Activated naive CD4-positive, alpha-beta T cell treated with anti-CD3 and anti-CD28 coated beads, Interleukin-2, amount 50 U/mL, for 72 hours (primary cell): Measurements from ENCODE around the gene DENND11. TPM values are rescaled to one million over a fixed set of nuclear protein-coding genes. Genes with fewer than 3 reads are reported as not detected.

Experiments used
- ATAC-seq, 2 donors: fragments of 150-1000 bp; cut with Tn5 transposase; 2 replicates each; pipeline ENCODE4 v1.10.0; 2021; ENCODE audit warnings: mild to moderate bottlenecking in 2 of 2, moderate library complexity in 2 of 2
- DNase-seq, 2 donors: peaks; one replicate each; pipeline ENCODE4 v3.0.0; 2021 to 2022; ENCODE audit warnings: low spot score in 2 of 2
- H3K27ac Mint-ChIP-seq, 2 donors: one replicate each; pipeline ENCODE4 v1.8.0; 2022; ENCODE audit warnings: mild to moderate bottlenecking in 2 of 2, mixed read lengths in 2 of 2
- H3K36me3 Mint-ChIP-seq, 2 donors: one replicate each; pipeline ENCODE4 v1.8.0; 2022; ENCODE audit warnings: mixed read lengths in 2 of 2
- H3K9me3 Mint-ChIP-seq, 2 donors: one replicate each; pipeline ENCODE4 v1.8.0; 2022; ENCODE audit warnings: mixed read lengths in 2 of 2
- total RNA-seq, 2 donors: library from RNA; stranded (reverse); gene quantifications; one replicate each; pipeline ENCODE4 v1.2.3, GENCODE V29; 2022

The DENND11 gene
- 10 to 100 TPM; 21.4 to 40.1 TPM for total RNA-seq

DNA sequence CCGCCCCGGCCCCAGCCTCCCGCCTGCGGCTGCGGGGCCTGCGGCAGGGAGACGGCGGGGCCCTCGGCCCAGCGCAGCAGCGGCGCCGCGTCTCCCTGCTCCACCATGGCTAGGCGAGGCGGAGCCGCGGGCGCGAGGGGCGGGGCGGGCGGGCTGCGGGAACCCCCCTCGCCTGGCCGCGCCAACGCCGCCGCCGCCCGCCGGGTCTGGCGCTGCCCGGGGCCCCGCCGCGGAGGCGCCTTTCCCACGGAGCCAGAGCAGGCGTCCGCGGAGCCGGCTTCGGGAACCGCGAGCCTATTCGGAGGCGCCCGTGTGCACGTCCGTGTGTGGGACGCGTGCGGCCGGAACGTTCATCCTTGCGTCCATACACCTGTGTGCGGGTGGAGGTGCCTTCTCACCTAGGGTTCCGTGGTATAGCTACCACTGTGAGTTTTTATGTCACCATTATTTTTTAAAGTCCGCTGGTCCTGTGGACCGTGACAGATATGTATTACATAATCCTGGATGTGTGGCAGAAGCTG, at the start of gene DENND11:
TSS of gene DENND11 (minus strand) at position 120 of the 521 bp plus-strand sequence. CDS start at position 107, 13 bp downstream.
- DNase-seq (peak; percentile 56 to 65), ATAC-seq (peak; percentile 79 to 81)
- Mint-ChIP-seq H3K9me3 (no peaks in the 10 kb centered on the region), H3K36me3 (no peaks in the 10 kb centered on the region), H3K27ac (peak within 1 kb of the TSS; percentile 65 to 67)

- Mint-ChIP-seq H3K9me3 (peaks cover 14 to 17% of the 10 kb centered on the region in 2 donors), H3K27ac (no peak overlapping the region), H3K36me3 (peaks cover 30 to 62% of the 10 kb centered on the region in 2 donors)
- DNase-seq (no peak), ATAC-seq (no peak)
Observed at GRCh38 chr7:141748396-141748795, 46.4 kb upstream of the DENND11 start.

- DNase-seq (no peak), ATAC-seq (no peak)
- Mint-ChIP-seq H3K36me3 (peaks cover 24 to 47% of the 10 kb centered on the region in 2 donors), H3K9me3 (no peaks in the 10 kb centered on the region), H3K27ac (peak overlapping the region in 1 of 2 donors; percentile 67)
Observed at GRCh38 chr7:141744131-141744530, 42.2 kb upstream of the DENND11 start.

DNA sequence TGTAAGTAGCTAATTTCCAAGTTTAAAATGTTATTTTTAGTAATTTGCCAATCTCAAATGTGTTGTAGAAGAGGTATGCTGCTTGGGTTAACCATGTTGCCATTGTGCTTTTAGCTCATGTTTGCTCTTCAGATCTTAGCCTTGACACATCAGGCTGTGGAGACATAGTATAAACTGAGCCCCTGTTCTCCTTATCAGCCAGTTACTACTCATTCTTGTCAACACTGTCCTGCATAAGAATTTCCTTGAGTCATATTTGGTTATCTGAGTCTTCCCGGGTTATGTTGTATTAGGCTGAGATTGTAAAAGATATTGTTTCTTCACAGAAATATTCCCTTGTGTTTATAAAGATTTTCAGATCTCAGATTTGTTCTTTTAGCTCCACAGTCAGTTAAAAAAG, 40.3 kb upstream of the DENND11 start:
- DNase-seq (no peak), ATAC-seq (no peak)
- H3K27ac Mint-ChIP-seq, result peak overlapping the region in 1 of 2 donors; percentile 78
- peaks cover 39 to 48% of the 10 kb centered on the region in 2 donors for H3K36me3 Mint-ChIP-seq
- no peaks in the 10 kb centered on the region for H3K9me3 Mint-ChIP-seq

DNA sequence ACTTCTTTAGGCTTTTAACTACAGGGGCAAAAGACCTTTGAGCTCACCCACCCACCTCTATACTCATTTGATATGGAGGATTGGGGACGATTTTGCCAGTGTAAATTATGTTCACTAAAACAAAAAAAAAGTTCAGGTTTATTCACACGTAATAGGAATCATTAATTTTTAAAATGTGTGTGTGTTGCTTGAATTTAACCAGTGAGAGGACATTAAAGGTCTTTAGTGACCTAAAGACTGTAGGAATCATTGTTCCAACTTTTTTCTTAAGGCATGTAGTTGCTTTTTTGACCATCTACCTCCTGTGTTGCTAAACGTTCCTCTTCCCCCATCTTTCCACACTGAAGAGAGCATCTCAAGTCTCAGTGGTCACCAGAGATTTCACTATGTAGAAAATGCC, 37.3 kb upstream of the DENND11 start:
- DNase-seq (no peak), ATAC-seq (no peak)
- H3K27ac Mint-ChIP-seq, result peak overlapping the region; percentile 88 to 99
- no peaks in the 10 kb centered on the region for H3K9me3 Mint-ChIP-seq
- peaks cover 39 to 42% of the 10 kb centered on the region in 2 donors for H3K36me3 Mint-ChIP-seq

- Mint-ChIP-seq H3K9me3 (no peaks in the 10 kb centered on the region), H3K27ac (peak overlapping the region; percentile 99 to 100), H3K36me3 (peaks cover 36 to 39% of the 10 kb centered on the region in 2 donors)
- ATAC-seq (no peak), DNase-seq (no peak)
Observed at GRCh38 chr7:141738592-141739013, 36.6 kb upstream of the DENND11 start.

GRCh38 chr7:141737836-141738591, 36.0 kb upstream of the DENND11 start, which contains the start of gene SSBP1:
Gene SSBP1 (plus strand): TSS chr7:141738358. CDS start chr7:141739167, 809 bp downstream.
- ATAC-seq (peak; percentile 88 to 91), DNase-seq (peak; percentile 87 to 92)
- H3K27ac Mint-ChIP-seq, result peak within 1 kb of the TSS; percentile 99 to 100
- no peaks in the 10 kb centered on the region for H3K9me3 Mint-ChIP-seq
- H3K36me3 Mint-ChIP-seq, result peaks cover 30 to 39% of the 10 kb centered on the region in 2 donors

DNA sequence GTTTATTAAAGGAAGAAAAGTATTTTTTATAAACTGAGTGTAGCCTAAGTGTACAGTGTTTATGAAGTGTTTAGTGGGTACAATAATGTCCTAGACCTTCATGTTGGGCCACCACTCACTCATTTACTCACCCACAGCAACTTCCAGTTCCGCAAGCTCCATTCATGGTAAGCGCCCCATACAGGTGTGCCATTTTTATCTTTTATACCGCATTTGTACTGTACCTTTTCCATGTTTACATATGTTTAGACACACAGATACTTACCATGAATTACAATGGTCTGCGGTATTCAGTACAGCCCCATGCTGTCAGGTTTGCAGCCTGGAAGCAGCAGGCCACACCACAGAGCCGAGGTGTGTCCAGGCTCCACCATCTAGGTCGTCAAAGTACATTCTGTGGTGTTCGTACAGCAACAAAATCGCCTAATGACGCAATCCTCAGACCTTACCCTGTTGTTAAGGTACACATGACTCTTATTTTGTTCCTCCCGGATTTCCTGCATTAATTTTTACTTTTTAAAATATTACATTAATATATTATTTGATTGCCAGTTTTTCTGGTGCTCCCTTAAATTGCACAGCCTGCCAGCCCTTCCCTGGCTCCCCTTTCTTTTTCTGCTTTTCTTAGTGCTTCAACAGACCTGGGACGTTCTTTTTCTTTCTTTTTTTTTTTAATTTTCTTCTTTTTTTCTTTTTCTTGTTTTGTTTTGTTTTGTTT, 35.3 kb upstream of the DENND11 start:
- ATAC-seq (no peak), DNase-seq (peak in 1 of 2 donors; percentile 11)
- H3K27ac Mint-ChIP-seq, result peak overlapping the region; percentile 99 to 100
- peaks cover 25 to 33% of the 10 kb centered on the region in 2 donors for H3K36me3 Mint-ChIP-seq
- H3K9me3 Mint-ChIP-seq, result no peaks in the 10 kb centered on the region

DNA sequence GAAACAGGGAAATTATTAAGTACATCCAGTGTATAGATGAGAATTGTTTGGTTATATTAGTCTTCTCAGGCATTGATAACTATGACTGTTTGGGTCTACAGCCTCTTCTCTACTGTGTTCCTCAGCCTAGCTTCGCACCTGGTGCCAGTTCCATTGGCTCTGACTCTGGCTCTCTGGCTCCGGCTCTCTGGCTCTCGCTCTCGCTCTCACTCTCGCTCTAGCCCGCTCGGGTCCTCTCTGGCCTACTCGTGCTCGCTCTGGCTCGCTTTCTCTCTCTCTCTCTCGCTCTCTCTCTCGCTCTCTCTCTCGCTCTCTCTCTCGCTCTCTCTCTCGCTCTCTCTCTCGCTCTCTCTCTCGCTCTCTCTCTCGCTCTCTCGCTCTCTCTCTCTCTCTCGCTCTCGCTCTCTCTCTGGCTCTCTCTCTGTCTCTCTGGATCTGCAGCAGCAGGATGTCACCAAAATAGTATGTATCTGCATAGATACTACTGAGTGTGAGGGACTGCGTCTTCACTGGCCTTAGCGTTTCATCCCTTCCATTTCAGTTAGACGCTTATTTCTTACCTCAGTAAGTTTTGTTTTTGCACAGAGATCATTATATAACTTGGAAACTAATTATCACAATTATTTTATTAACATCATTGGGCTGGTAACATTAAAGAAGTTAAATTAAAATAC, 29.6 kb upstream of the DENND11 start:
- Mint-ChIP-seq H3K36me3 (no peaks in the 10 kb centered on the region), H3K9me3 (no peaks in the 10 kb centered on the region), H3K27ac (no peak overlapping the region)
- DNase-seq, result no peak
- ATAC-seq, result no peak

DNA sequence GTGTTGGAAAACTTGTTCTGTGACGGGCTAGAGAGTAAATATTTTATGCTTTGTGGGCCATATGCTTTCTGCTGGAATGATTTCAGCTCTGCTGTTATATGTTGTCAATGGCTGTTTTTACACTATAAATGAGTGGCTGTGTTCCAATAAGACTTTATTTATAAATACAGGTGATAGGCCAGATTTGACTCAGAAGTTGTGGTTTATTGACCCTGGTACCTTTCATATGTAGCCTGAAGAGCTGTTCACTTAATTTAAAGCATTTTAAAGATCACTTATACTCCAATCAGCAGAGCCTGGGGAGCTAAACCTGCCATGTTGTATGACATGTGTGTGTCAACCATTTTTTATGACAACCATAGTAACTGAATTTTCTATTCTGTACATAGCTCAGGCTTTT, 27.1 kb upstream of the DENND11 start:
- Mint-ChIP-seq H3K27ac (no peak overlapping the region), H3K36me3 (no peaks in the 10 kb centered on the region), H3K9me3 (no peaks in the 10 kb centered on the region)
- ATAC-seq, result no peak
- DNase-seq, result no peak

DNA sequence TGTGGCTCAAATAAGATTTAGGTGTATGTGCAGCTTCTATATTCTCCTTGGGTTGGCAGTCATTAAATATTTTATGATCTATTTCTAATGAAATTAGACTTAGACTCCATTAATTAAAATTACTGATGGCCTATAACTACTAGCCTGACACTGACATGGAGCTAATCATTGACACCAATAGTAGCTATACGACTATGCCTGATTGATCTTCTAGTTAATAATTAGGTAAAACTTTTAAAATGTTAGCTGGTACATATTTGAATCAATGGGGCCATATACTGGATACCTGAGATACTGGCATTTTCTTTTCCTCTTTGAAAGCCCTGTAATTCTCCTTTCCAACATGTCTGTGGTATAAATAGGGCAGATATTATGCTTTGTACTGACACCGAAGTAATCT, 20.6 kb upstream of the DENND11 start:
- Mint-ChIP-seq H3K9me3 (no peaks in the 10 kb centered on the region), H3K27ac (no peak overlapping the region), H3K36me3 (no peaks in the 10 kb centered on the region)
- DNase-seq (no peak), ATAC-seq (no peak)

DNA sequence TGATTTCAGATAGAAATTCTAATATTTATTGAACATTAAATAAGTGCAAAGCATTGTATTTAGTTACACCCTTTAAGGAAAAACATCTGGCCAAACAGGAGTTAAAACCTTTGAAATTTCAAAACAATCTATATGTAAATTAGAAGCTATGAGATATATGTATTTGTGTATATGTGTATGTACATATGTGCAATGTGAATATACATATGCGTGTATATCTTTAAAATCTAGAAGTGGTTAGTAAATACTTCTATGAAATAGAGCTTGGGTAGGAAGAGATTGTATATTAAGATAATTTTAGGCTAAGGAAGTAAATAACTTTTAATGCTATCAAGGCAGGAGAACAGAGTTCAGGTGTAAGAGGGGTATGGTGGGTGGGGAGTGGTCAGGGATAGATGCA, 15.5 kb upstream of the DENND11 start:
- Mint-ChIP-seq H3K9me3 (no peaks in the 10 kb centered on the region), H3K36me3 (no peaks in the 10 kb centered on the region), H3K27ac (no peak overlapping the region)
- ATAC-seq (no peak), DNase-seq (no peak)

DNA sequence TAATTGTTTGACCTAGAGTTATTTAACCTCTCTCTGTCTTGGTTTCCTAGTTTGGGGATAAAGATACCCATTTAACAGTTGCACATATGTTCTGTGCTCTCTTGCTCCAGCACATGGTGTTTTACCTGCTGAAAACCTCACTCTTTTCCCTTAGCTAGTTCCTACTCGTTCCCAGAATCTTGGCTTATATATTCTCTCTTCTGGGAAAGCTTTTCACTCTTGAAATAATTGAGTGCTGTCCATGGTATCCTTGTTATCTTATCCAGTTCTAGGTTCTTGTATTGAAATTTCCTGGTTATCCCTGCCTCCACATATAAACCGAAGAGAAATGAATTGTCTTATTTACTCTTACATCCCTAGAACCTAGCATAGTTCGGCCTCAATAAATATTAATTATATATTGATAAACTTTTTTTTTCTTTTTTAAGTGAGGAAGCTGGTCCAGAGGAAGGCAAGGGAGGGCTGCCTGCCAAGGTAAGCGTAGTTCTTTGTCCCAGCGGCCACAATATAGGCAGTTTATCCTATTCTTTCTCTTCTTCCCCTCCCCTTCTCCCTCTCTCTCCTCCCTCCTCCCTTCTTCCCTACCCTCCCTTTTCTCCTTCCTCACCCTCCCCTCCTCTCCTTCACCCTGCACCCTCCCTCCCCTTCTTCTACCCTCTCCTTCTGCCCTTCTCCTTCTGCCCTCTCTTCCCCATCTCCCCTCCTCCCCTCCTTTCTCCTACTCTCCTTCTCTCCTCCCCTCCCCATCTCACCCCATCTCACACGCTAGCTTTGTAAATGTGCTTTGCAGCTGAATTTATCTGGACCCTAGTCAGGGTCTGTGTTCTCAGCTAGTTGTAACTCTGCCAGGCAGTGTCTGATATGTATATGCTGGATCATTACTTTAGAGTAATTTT, 14.1 kb upstream of the DENND11 start:
- DNase-seq (no peak), ATAC-seq (no peak)
- Mint-ChIP-seq H3K27ac (no peak overlapping the region), H3K36me3 (no peaks in the 10 kb centered on the region), H3K9me3 (no peaks in the 10 kb centered on the region)

DNA sequence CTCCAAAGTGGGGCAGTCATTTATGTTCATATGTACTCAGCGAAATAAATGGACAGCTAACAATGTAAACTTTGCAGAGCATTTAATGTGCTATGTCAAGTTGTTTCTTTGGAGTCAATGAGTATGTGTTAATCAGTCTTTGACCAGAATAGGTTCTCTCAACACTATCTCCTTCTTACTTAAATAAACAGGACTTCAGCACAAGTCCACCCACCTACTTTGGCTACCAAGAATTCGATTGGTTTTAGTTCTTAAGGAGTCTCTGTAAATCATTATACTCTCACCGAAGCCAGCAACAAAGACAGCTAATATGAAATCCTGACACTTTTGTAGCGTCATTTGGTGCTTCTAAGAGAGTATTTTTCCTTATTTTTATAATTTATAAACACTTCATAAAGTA, 13.1 kb upstream of the DENND11 start:
- Mint-ChIP-seq H3K27ac (no peak overlapping the region), H3K9me3 (no peaks in the 10 kb centered on the region), H3K36me3 (no peaks in the 10 kb centered on the region)
- ATAC-seq (no peak), DNase-seq (no peak)

DNA sequence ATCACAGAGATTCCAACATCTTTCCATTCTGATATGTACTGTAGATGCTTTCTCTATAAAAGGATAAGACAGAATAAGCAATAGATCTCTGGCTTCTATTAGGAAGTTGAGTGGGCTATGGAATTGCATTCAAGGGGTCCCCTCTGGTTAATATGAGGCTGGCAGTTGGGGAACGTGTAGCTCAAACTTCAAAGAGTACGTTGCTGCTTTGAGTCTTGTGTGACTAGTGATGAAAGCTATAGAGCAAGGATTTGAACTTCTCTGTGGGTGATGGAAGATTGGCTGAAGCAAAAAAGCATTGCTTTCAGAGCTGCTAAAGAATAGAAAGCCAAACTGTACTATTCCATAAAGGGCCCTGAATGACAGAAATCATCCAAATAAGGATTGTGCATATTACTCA, 12.6 kb upstream of the DENND11 start:
- ATAC-seq (no peak), DNase-seq (no peak)
- Mint-ChIP-seq H3K27ac (no peak overlapping the region), H3K9me3 (no peaks in the 10 kb centered on the region), H3K36me3 (no peaks in the 10 kb centered on the region)

GRCh38 chr7:141713890-141714289, 11.9 kb upstream of the DENND11 start:
- no peak overlapping the region for H3K27ac Mint-ChIP-seq
- DNase-seq (no peak), ATAC-seq (no peak)
- no peaks in the 10 kb centered on the region for H3K9me3 Mint-ChIP-seq
- H3K36me3 Mint-ChIP-seq, result no peaks in the 10 kb centered on the region
